ENCODE measurements around the gene ACYP1.
A peak's percentile ranks its signal among the peaks of the same experiment; 100 is the strongest.
"Not testable (repeated sequence)": the region's sequence is repeated elsewhere in the genome, so short reads cannot be mapped to it uniquely, and the experiment has no call there.

The ACYP1 gene

GRCh38 chr14:75068294-75069120, 4.7 kb upstream of the ACYP1 start:
- no peak for DNase-seq

- not testable (repeated sequence) for DNase-seq
These were observed 3.9 kb upstream of the ACYP1 start for GRCh38 chr14:75067765-75068164.

GRCh38 chr14:75067212-75067611, 3.4 kb upstream of the ACYP1 start:
- DNase-seq: no peak

GRCh38 chr14:75066691-75067090, 2.9 kb upstream of the ACYP1 start:
- DNase-seq: no peak

- DNase-seq: no peak
These were observed 362 bp upstream of the ACYP1 start for GRCh38 chr14:75064205-75064567.

GRCh38 chr14:75063013-75063412, 811 bp downstream of the ACYP1 start:
- DNase-seq: no peak

GRCh38 chr14:75060420-75060819, 3.4 kb downstream of the ACYP1 start:
- no peak for DNase-seq

- DNase-seq: no peak
These were observed 4.2 kb downstream of the ACYP1 start for GRCh38 chr14:75059642-75060041.

GRCh38 chr14:75054421-75054820, 9.4 kb downstream of the ACYP1 start:
- DNase-seq: no peak

- no peak for DNase-seq
These were observed 10.2 kb downstream of the ACYP1 start for GRCh38 chr14:75053396-75054291.

- DNase-seq: no peak
These were observed 12.3 kb downstream of the ACYP1 start for GRCh38 chr14:75051556-75051899.

GRCh38 chr14:75050852-75051555, 12.8 kb downstream of the ACYP1 start, which contains the start of gene MLH3:
MLH3 (minus strand) TSS chr14:75051467; CDS start chr14:75049655, 1,812 bp downstream.
- DNase-seq: peak; percentile 90

- no peak for DNase-seq
These were observed 14.1 kb downstream of the ACYP1 start for GRCh38 chr14:75049731-75050201.

GRCh38 chr14:75049136-75049535, 14.7 kb downstream of the ACYP1 start:
- DNase-seq: no peak

GRCh38 chr14:75048101-75048500, 15.7 kb downstream of the ACYP1 start:
- DNase-seq: no peak

- no peak for DNase-seq
These were observed 16.3 kb downstream of the ACYP1 start for GRCh38 chr14:75047506-75047905.

- DNase-seq: no peak
These were observed 16.9 kb downstream of the ACYP1 start for GRCh38 chr14:75046899-75047298.

- DNase-seq: no peak
These were observed 17.5 kb downstream of the ACYP1 start for GRCh38 chr14:75046275-75046674.

GRCh38 chr14:75044752-75045151, 19.1 kb downstream of the ACYP1 start:
- DNase-seq: no peak

GRCh38 chr14:75044322-75044721, 19.5 kb downstream of the ACYP1 start:
- DNase-seq: no peak

- no peak for DNase-seq
These were observed 21.8 kb downstream of the ACYP1 start for GRCh38 chr14:75042035-75042434.

GRCh38 chr14:75041613-75042012, 22.2 kb downstream of the ACYP1 start:
- no peak for DNase-seq

GRCh38 chr14:75040959-75041358, 22.9 kb downstream of the ACYP1 start:
- DNase-seq: no peak

All from right forelimb (tissue), 1 donor.